HepG2 (cell line): Measurements from ENCODE around the gene PRSS8. TPM values are rescaled to one million over a fixed set of nuclear protein-coding genes. Genes with fewer than 3 reads are reported as not detected.
A peak's percentile ranks its signal among the peaks of the same experiment; 100 is the strongest.

Source experiments
- AGO2 ChIP-seq: fragments of 200-400 bp; formaldehyde crosslinking; optimal IDR thresholded peaks from 2 replicates; pipeline ENCODE3; 2017; ENCODE audit warnings: mild to moderate bottlenecking, low read depth, low read length, moderate library complexity
- CCAR2 ChIP-seq: fragments of 200-400 bp; formaldehyde crosslinking; optimal IDR thresholded peaks from 2 replicates; pipeline ENCODE3; 2018; ENCODE audit warnings: low read depth, mild to moderate bottlenecking, low read length, moderate library complexity
- DNMT3B ChIP-seq: conservative IDR thresholded peaks from 2 replicates; pipeline ENCODE4 v1.6.1; 2016; ENCODE audit warnings: missing biosample characterization, control low read depth
- EHMT2 ChIP-seq: fragments of 200-600 bp; sonication (generic); IDR thresholded peaks from 2 replicates; pipeline ENCODE4 v1.7.0; 2017; ENCODE audit warnings: antibody characterized with exemption, low read depth, low read length, borderline replicate concordance
- ELF3 ChIP-seq: IDR thresholded peaks from 2 replicates; pipeline ENCODE4 v1.6.1; 2016; ENCODE audit warnings: missing genetic modification reagents, missing compliant biosample characterization
- ESRRA ChIP-seq: sonication (generic); formaldehyde crosslinking; IDR thresholded peaks from 2 replicates; pipeline ENCODE4 v1.5.1; 2020; ENCODE audit warnings: mild to moderate bottlenecking, low read depth, missing genetic modification reagents
- KLF15 ChIP-seq: sonication (generic); formaldehyde crosslinking; IDR thresholded peaks from 2 replicates; pipeline ENCODE4 v1.8.1; 2023; ENCODE audit warnings: borderline replicate concordance, mild to moderate bottlenecking, inconsistent platforms, missing genetic modification reagents, mixed read lengths
- POLR2AphosphoS5 ChIP-seq: IDR thresholded peaks from 2 replicates; pipeline ENCODE4 v1.6.1; 2012; ENCODE audit warnings: low read depth, low read length
- WIZ ChIP-seq: sonication (generic); formaldehyde crosslinking; IDR thresholded peaks from 2 replicates; pipeline ENCODE4 v1.5.1; 2020; ENCODE audit warnings: mild to moderate bottlenecking, missing genetic modification reagents
- ZFP36L1 ChIP-seq: sonication (generic); formaldehyde crosslinking; IDR thresholded peaks from 2 replicates; pipeline ENCODE4 v1.8.0; 2022; ENCODE audit warnings: mild to moderate bottlenecking, missing genetic modification reagents, moderate library complexity
- ZNF563 ChIP-seq: sonication (generic); formaldehyde crosslinking; IDR thresholded peaks from 2 replicates; pipeline ENCODE4 v1.8.0; 2022; ENCODE audit warnings: mild to moderate bottlenecking, moderate library complexity, missing genetic modification reagents
- polyA plus RNA-seq, 8 experiments: library from polyadenylated mRNA; depleted of rRNA in 3 of 8; stranded (reverse) in 7 of 8; unstranded in 1 of 8; fragments of >200 nt; fragmentation: Illumina TruSeq in 4 of 8; extraction: Trizol in 4 of 8; gene quantifications; 2 replicates each; pipeline versions ENCODE4 v1.2.1 to v1.2.3, GENCODE V29; 2011 to 2016; ENCODE audit warnings: low read depth in 4 of 8, missing spikeins in 1 of 8, mixed read lengths in 1 of 8; ENCODE audit not compliant: insufficient read depth in 1 of 8
- total RNA-seq, 5 experiments: library from RNA; depleted of rRNA; stranded (reverse); fragments of >200 nt; fragmentation: Illumina TruSeq; extraction: Trizol; gene quantifications; 2 replicates each; pipeline ENCODE4 v1.2.3, GENCODE V29; 2016; ENCODE audit warnings: low read depth in 1 of 5
- TF ChIP-seq, protein P1 (sequence below): sonication (generic); formaldehyde crosslinking; IDR thresholded peaks from 2 replicates; pipeline ENCODE4 v1.5.0; 2020; ENCODE audit warnings: mild to moderate bottlenecking, missing genetic modification reagents, borderline replicate concordance
- TF ChIP-seq, protein P2 (sequence below): sonication (generic); formaldehyde crosslinking; IDR thresholded peaks from 2 replicates; pipeline ENCODE4 v1.8.1; 2023; ENCODE audit warnings: mild to moderate bottlenecking, missing genetic modification reagents
- TF ChIP-seq, protein P3 (sequence below): sonication (generic); formaldehyde crosslinking; IDR thresholded peaks from 2 replicates; pipeline ENCODE4 v1.5.0; 2020; ENCODE audit warnings: missing genetic modification reagents, mild to moderate bottlenecking, borderline replicate concordance
- TF ChIP-seq, protein P4 (sequence below): sonication (generic); formaldehyde crosslinking; IDR thresholded peaks from 2 replicates; pipeline ENCODE4 v1.4.0; 2020; ENCODE audit warnings: mild to moderate bottlenecking, missing genetic modification reagents

PRSS8 gene
- total and polyA plus RNA-seq, 2 of the 13 experiments (the other 11 are each of a cell fraction or from before 2014, with no cell fraction given): 2.6 to 7.2 TPM

DNA sequence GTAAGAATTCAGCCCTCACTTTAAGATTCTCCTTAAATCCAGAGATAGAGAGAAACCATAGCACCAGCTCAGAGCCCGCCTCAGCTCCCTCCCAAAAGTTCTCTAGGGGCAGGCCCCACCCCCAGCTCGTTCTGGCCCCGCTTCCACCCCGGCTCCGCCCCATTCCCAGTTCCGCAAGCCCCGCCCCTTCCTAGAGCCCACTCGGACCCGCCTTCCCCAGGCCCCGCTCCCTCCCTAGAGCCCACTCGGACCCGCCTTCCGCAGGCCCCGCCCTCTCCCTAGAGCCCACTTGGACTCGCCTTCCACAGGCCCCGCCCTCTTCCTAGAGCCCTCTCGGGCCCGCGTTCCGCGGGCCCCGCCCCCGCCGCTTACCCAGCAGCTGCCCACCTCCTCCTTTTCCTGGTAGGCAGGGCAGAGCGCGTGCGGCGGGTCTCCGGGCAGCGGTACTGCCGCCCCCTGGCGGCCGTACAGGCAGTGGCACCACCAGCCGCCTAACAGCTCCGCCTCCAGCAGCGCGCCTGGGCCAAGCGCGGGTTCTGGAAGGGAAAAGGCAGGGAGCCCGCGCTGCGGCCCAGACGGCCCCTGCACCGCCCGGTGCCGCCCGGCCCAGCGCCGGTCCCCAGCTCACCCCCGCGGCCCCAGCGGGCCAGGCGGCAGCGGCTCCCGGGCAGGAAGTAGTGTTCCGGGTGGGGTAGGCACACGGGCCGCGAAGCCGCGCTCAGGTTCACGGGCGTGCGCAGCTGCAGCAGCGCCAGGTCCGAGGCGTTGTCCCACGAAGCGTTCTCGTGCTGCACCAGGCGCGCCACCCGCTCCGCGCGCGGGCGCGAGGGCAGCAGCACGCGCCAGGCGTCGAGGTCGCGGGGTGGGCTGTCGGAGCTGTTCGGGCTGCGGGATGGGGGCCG lies 6.8 kb upstream of the PRSS8 start (continued):
- TF ChIP-seq, protein P1, sequence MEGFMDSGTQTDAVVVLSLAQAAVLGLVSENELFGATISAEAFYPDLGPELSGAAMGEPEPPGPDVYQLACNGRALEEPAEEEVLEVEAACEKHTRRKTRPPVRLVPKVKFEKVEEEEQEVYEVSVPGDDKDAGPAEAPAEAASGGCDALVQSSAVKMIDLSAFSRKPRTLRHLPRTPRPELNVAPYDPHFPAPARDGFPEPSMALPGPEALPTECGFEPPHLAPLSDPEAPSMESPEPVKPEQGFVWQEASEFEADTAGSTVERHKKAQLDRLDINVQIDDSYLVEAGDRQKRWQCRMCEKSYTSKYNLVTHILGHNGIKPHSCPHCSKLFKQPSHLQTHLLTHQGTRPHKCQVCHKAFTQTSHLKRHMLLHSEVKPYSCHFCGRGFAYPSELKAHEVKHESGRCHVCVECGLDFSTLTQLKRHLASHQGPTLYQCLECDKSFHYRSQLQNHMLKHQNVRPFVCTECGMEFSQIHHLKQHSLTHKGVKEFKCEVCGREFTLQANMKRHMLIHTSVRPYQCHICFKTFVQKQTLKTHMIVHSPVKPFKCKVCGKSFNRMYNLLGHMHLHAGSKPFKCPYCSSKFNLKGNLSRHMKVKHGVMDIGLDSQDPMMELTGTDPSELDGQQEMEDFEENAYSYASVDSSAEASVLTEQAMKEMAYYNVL: peak; percentile 66; the same call in 1 of the 2 replicates
- no peak for TF ChIP-seq KLF15
- TF ChIP-seq ZNF563: peak; percentile 92
- TF ChIP-seq CCAR2: no peak
- TF ChIP-seq, protein P2, sequence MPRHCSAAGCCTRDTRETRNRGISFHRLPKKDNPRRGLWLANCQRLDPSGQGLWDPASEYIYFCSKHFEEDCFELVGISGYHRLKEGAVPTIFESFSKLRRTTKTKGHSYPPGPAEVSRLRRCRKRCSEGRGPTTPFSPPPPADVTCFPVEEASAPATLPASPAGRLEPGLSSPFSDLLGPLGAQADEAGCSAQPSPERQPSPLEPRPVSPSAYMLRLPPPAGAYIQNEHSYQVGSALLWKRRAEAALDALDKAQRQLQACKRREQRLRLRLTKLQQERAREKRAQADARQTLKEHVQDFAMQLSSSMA (CRISPR knock-in tag): peak; percentile 80
- TF ChIP-seq EHMT2: no peak
- TF ChIP-seq DNMT3B (CRISPR knock-in tag): no peak
- peak; percentile 96 for TF ChIP-seq ZFP36L1
- peak; percentile 72 for TF ChIP-seq POLR2AphosphoS5
- TF ChIP-seq ELF3: peak; percentile 95
- TF ChIP-seq, protein P3, sequence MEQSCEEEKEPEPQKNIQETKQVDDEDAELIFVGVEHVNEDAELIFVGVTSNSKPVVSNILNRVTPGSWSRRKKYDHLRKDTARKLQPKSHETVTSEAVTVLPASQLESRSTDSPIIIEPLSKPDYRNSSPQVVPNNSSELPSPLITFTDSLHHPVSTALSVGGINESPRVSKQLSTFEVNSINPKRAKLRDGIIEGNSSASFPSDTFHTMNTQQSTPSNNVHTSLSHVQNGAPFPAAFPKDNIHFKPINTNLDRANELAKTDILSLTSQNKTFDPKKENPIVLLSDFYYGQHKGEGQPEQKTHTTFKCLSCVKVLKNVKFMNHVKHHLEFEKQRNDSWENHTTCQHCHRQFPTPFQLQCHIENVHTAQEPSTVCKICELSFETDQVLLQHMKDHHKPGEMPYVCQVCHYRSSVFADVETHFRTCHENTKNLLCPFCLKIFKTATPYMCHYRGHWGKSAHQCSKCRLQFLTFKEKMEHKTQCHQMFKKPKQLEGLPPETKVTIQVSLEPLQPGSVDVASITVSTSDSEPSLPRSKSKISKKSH: no peak
- no peak for TF ChIP-seq AGO2
- TF ChIP-seq, protein P4, sequence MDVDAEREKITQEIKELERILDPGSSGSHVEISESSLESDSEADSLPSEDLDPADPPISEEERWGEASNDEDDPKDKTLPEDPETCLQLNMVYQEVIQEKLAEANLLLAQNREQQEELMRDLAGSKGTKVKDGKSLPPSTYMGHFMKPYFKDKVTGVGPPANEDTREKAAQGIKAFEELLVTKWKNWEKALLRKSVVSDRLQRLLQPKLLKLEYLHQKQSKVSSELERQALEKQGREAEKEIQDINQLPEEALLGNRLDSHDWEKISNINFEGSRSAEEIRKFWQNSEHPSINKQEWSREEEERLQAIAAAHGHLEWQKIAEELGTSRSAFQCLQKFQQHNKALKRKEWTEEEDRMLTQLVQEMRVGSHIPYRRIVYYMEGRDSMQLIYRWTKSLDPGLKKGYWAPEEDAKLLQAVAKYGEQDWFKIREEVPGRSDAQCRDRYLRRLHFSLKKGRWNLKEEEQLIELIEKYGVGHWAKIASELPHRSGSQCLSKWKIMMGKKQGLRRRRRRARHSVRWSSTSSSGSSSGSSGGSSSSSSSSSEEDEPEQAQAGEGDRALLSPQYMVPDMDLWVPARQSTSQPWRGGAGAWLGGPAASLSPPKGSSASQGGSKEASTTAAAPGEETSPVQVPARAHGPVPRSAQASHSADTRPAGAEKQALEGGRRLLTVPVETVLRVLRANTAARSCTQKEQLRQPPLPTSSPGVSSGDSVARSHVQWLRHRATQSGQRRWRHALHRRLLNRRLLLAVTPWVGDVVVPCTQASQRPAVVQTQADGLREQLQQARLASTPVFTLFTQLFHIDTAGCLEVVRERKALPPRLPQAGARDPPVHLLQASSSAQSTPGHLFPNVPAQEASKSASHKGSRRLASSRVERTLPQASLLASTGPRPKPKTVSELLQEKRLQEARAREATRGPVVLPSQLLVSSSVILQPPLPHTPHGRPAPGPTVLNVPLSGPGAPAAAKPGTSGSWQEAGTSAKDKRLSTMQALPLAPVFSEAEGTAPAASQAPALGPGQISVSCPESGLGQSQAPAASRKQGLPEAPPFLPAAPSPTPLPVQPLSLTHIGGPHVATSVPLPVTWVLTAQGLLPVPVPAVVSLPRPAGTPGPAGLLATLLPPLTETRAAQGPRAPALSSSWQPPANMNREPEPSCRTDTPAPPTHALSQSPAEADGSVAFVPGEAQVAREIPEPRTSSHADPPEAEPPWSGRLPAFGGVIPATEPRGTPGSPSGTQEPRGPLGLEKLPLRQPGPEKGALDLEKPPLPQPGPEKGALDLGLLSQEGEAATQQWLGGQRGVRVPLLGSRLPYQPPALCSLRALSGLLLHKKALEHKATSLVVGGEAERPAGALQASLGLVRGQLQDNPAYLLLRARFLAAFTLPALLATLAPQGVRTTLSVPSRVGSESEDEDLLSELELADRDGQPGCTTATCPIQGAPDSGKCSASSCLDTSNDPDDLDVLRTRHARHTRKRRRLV (CRISPR knock-in tag): 0 out of 2 replicates have a peak, but pooled peaks have one; percentile 9
- 0 out of 2 replicates have a peak, but pooled peaks have one; percentile 20 for TF ChIP-seq ESRRA (CRISPR knock-in tag)
- TF ChIP-seq WIZ (CRISPR knock-in tag): no peak
